Stimulated activated CD8-positive, alpha-beta memory T cell treated with anti-CD3 and anti-CD28 coated beads, Interleukin-7, amount 100 ng/mL, for 1 hour (primary cell): ENCODE results near the gene NLGN4Y.

ENCODE experiments used
- DNase-seq, 2 donors: peaks; one replicate each; pipeline ENCODE4 v3.0.0-alpha.2; 2020; ENCODE audit warnings: low read depth in 2 of 2

Gene NLGN4Y

DNA sequence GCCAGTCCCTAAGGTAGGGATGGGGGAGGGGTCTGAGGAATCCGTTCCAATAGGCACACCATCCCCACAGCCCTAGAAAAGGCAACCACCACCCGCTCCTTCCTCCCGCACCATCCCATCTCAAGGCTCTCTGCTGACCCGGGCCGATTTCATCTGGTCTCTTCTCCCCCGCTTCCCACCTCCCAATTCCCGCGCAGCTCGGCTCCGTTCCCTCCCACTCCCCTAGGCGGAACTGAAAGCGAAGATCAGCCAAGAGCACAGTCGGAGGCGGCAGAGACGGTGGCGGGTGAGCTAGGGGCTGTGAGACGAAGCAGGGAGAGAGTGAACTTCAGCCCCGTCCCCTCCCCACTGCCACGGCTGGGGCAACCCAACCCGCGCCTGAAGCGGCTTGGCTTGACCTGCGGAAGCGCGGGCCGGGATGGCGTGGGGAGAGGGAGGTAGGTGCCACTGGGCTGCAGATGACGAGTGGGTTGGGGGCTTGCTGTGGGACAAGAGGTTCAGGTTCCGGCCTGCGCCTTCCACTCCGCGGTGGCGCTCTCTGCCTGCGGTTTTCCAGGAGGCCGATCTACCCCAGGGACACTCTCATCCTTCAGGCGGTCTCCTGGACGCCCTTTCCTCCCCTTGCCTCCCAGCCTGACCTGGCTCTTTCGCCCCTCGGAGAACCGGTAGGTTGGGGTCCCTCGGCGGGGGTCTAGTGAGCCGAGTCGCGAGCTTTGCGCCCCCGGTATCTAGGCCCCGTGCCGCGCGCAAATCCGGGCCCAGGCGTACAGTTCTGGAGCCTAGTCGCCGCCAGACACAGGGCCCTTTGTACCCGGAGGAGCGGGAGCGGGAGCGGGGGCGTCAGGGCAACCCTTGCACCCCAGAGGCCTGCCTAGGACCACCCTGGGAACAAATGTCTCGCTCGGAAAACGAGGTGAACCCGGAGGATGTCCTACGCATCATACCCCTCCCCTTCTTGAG lies at the start of gene NLGN4Y:
NLGN4Y (plus strand) TSS at position 258 of the 960 bp plus-strand sequence. CDS start 97,591 bp downstream, outside the sequence.
- no peak for DNase-seq

DNA sequence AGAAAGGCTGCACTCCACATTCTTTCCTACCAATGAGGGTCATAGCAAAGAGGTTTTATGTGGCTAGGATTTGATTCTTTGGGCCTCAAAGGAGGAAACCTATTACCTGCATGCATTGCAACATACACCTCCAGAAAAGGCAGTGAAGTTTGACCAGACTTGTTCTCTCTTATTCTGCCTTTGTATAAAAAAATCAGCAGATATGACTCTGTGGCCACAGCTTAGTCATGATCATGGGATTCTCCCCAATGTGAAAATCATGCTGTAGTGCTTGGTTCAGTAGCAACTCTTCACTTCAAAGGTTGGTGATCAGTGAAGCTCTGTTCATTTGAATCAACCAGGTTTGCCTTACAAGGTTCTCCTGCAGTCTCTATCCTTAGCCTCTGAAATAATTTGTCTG lies 38.4 kb upstream of the NLGN4Y start:
- no peak for DNase-seq

DNA sequence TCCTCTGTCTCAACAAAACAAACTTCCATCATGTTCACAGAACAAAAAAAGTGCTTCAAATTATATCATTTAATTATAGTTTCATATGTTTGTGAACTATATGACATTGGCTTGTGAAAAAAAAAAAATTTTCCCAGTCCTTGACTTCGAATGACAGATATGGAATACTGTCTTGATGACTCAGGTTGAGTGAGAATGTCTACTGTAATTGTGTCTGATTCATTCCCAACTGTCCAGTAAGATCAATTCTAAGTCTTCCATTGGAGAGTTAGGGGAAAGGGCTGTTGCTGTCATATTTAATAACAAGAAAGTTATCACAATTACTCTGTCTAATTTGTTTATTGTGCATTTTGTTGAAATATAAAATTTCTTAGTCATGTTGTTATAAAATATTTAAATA lies 34.1 kb upstream of the NLGN4Y start:
- no peak for DNase-seq

- DNase-seq = no peak
Measured at GRCh38 chrY:14498071-14498470, 26.3 kb upstream of the NLGN4Y start.

DNA sequence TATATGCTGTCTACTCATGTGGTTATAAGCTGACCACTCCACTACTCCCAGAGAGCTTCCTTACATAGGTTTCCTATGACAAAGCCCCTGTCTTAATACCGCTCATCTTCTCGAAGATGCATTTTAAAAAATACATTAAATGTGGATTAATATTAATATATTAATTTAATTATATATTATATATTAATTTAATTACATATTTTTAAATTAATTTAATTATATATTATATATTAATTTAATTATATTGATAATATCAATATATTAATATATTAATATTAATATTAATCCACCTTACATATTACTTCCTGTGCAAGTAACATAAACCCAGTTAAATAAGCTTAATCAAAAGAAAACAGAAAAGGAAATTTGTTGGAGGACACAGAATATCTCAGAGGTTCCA lies 19.7 kb upstream of the NLGN4Y start:
- DNase-seq = no peak

- no peak for DNase-seq
Measured at GRCh38 chrY:14522379-14522950, 1.9 kb upstream of the NLGN4Y start.

DNA sequence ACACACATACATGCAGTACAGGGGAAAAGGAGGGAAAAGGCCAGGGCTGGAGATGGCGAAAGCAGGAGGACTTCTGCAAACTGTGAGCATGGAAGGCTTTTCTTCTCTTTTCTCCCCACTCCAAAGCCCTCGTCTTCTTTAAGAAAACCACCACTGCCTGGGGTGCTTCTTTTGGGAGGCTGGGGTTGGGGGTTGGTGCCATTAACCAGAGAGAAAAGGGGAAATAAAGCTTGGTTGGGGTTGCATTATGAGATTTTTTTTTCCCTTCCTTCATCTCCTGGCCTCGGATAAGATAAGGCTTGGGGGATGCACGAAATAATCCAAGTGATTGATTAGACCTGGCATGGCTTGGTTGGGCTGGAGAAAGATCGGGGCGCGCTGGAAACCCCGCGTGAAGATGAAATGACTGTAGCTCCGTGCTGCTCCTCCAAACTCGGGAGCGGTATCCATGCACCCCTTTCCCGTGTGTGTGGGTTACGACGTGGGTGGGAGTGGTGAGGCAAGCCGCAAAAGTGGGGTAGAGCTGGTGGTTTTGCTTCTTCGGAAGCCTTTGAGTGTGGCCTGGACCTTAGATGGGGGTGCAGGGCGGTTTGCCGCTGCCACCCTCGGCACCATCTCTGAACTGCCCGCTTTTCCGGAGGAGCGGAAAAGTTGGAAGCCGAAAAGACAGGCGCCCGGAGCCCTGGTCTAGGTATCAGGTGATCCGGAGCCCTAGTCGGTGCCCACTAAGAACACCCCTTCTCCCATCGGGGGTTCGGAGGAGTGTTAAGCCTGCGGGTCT lies 648 bp upstream of the NLGN4Y start:
- DNase-seq = no peak

- no peak for DNase-seq
Measured at GRCh38 chrY:14525315-14525714, 986 bp downstream of the NLGN4Y start.

DNA sequence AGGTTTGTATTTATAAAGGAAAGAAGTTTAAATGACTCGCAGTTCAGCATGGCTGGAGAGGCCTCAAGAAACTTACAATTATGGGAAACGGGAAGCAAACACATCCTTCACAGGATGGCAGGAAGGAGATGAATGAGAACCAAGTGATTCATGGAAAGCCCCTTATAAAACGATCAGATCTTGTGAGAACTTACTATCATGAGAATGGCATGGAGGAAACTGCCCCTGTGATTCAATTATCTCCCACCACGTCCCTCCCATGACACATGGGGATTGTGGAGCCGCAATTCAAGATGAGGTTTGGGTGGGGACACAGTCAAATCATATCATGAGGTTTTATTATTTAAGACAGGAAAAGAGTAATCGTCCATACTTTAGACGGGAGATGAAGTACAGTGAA lies 4.0 kb downstream of the NLGN4Y start:
- no peak for DNase-seq

GRCh38 chrY:14536703-14537102 lies 12.4 kb downstream of the NLGN4Y start:
- no peak for DNase-seq

DNA sequence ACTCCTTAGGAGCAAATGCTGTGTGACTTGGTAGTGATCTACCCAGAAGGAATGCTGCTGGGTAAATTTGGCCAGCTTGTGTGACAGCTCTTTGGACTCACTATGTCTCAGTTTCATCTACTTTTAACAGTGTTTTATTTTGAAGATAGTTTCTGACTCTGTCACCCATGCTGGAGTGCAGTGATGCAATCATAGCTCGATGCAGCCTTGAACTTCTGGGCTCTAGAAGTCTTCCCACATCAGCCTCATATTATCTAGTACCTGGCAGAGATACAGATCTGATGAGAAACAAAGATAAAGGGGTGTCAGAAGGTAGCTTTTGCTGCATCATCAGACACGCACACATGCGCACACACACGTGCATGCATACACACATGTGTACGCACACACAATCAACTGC lies 19.2 kb downstream of the NLGN4Y start:
- no peak for DNase-seq

DNA sequence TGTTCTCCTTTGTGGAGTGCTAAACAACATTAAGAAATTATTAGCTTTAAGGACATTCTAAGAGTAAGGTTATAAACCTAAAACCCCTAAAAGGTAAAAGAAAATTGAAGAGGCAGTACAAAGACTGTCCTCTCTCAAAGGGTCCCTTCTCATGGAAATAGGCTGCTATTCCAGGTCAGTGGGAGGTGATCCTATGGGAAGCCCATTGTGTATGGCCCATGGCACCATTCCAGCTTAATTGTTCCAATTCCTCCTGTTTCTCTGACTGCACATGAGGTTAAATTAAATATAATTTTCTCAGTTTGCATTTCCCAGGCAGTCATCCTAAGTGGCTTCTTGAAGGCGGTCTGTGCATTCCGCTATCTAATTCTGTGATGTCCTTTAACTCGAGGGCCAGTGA lies 57.0 kb downstream of the NLGN4Y start:
- DNase-seq = no peak

GRCh38 chrY:14586725-14587124 lies 62.4 kb downstream of the NLGN4Y start:
- DNase-seq = no peak

- DNase-seq = no peak
Measured at GRCh38 chrY:14601372-14601771, 77.0 kb downstream of the NLGN4Y start.

- no peak for DNase-seq
Measured at GRCh38 chrY:14617625-14618024, 93.3 kb downstream of the NLGN4Y start.

- no peak for DNase-seq
Measured at GRCh38 chrY:14618513-14618912, 94.2 kb downstream of the NLGN4Y start.

- DNase-seq = no peak
Measured at GRCh38 chrY:14628208-14628607, 103.9 kb downstream of the NLGN4Y start.

DNA sequence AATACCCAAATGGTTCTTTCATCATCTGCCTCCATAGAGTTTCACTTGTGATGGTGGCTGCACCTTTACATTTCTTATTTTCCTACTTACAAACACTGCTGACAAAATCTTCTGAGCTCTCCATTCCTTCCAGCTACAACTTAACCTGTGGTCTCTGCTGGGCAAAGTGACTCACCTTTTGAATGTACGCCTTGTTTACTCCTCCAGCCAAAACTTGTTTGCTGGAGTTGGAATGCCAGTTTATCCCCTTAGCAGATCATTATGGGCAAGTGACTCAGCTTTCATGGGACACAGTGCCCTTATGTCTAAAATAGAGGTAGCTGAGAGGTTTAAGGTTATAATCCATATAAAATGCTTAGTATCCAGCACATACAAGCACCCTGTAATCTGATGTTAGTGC lies 107.3 kb downstream of the NLGN4Y start:
- DNase-seq = no peak

DNA sequence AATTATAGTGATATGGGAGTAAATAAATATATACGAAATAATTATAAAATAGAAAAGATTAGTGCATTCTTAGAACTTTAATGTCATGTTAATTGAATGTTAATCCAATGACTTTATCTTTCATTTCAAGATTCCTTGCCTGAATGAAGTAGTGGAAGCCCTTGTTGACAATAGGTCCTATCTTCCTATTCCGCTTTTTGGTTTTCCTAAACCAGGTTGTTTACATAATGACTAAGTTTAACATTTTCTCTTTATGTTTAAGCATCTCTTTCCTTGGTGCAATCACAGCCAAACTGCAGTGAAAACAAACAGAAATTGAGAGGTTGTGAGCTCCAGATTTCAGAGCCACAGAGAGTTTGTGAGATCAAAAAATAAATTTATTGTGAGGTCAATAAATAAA lies 109.4 kb downstream of the NLGN4Y start:
- DNase-seq = no peak

DNA sequence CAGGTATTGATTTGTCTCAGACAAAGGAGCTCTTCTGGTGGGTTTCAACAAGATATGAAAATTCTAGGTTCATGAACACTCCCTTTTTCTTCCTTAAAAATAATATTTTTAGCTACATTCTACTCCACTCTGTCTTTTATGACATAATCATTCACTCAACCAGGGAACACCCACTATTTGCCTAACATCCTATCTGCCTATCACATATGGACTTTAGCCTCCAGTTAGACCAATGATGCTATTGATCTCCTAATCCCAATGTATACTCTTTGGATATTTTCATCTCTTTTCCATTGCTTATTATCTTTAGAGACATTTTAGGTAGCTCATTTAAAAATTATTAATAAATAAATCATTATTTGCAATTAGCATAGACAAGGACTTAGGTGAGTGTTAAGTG lies 110.6 kb downstream of the NLGN4Y start:
- no peak for DNase-seq

GRCh38 chrY:14637551-14637950 lies 113.2 kb downstream of the NLGN4Y start:
- DNase-seq = no peak

DNA sequence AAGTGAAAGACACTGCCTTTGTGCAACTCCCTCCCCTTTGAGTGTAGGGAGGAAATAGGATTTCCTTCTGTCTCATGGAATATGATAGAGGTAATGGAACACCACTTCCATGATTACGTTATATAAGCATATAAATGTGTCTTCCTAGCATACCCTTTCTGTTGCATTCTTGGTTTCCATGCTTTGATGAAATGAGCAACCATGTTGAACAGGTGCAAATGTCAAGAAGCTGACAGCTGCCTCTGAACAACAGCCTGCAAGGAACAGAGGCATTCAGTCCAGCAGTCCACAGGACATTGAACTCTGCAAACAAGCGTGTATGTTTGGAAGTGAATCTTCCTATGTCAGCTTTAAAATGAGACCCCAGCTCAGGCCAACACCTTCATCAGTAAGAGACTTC lies 117.5 kb downstream of the NLGN4Y start:
- no peak for DNase-seq
